GF-D8 (cell line): ENCODE data around the gene BCR.

Source experiments
- DNase-seq: peaks from one replicate; lab custom pipeline; 2025; lab: John Stamatoyannopoulos, UW

Gene BCR

DNA sequence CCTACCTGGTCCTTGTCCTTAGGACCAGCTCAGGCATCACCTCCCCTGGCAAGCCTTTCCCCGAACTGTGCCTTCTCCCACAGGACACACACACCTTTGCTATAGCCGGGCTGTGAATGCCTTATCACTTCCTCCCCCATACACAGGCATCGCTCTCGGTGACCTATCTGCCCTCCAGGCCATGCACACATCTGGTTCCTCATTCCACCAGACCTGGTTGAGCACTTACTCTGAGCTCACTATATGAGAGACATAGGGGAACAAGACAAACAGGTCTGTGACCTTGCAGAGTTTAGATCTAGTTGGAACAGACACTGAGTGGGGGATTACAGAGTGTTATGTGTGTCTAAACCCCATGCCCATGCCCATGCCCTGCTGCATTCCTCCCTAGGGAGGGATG is 3.1 kb upstream of the BCR start:
- peak; percentile 59 for DNase-seq

- DNase-seq, result peak; percentile 12
These were observed 1.6 kb upstream of the BCR start for GRCh38 chr22:23178512-23179254.

DNA sequence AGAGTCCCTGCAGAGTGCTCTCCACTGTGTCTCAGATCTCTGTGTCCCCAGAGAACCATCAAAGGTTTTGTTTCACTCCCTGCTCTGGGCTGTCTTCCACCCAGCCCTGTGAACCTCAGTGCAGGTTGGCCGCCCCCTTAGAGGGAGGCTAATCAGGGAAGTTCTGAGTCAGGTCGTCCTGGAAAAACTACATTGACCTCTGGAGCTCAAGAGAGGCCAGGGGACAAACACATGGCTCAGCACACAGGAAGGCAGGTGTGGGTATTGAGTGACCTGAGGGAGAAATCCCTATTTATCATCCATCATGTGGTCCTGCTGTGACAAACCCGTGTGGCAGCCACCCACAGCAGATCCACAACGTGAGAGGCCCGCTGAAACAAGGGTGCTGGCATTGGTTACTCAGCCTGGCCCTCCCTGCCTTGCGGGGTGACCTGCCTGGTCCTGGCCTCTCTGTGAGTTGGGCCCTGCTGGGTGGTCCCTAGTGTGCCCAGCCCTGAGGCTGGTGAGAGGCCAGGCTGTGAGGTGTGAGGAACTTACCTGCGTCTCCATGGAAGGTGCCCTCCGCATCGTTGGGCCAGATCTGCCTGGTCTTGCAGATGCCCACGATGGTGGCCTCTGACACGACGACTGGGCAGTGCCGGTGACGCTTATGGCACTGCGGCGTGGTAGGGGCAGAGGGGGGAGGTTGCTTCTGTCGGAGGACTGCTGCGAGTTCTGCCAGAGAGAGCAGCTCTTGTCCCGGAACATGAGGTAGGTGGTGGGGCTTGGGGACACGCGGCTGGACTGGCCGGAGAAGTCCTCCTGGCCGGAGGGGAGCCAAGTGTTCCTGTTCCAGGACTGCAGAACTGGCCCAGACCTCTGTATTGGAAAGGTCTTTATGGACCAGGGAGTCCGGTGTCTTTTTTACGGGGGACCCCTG is 669 bp upstream of the BCR start:
- DNase-seq, result no peak

DNA sequence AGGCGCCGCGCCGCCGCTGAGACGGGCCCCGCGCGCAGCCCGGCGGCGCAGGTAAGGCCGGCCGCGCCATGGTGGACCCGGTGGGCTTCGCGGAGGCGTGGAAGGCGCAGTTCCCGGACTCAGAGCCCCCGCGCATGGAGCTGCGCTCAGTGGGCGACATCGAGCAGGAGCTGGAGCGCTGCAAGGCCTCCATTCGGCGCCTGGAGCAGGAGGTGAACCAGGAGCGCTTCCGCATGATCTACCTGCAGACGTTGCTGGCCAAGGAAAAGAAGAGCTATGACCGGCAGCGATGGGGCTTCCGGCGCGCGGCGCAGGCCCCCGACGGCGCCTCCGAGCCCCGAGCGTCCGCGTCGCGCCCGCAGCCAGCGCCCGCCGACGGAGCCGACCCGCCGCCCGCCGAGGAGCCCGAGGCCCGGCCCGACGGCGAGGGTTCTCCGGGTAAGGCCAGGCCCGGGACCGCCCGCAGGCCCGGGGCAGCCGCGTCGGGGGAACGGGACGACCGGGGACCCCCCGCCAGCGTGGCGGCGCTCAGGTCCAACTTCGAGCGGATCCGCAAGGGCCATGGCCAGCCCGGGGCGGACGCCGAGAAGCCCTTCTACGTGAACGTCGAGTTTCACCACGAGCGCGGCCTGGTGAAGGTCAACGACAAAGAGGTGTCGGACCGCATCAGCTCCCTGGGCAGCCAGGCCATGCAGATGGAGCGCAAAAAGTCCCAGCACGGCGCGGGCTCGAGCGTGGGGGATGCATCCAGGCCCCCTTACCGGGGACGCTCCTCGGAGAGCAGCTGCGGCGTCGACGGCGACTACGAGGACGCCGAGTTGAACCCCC is 798 bp downstream of the BCR start:
- no peak for DNase-seq

DNA sequence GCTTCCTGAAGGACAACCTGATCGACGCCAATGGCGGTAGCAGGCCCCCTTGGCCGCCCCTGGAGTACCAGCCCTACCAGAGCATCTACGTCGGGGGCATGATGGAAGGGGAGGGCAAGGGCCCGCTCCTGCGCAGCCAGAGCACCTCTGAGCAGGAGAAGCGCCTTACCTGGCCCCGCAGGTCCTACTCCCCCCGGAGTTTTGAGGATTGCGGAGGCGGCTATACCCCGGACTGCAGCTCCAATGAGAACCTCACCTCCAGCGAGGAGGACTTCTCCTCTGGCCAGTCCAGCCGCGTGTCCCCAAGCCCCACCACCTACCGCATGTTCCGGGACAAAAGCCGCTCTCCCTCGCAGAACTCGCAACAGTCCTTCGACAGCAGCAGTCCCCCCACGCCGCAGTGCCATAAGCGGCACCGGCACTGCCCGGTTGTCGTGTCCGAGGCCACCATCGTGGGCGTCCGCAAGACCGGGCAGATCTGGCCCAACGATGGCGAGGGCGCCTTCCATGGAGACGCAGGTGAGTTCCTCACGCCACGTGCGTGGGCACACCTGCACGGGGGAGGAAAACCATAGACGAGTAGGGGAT is 1.5 kb downstream of the BCR start:
- no peak for DNase-seq

- DNase-seq, result peak; percentile 10
These were observed 2.2 kb downstream of the BCR start for GRCh38 chr22:23182309-23183060.

DNA sequence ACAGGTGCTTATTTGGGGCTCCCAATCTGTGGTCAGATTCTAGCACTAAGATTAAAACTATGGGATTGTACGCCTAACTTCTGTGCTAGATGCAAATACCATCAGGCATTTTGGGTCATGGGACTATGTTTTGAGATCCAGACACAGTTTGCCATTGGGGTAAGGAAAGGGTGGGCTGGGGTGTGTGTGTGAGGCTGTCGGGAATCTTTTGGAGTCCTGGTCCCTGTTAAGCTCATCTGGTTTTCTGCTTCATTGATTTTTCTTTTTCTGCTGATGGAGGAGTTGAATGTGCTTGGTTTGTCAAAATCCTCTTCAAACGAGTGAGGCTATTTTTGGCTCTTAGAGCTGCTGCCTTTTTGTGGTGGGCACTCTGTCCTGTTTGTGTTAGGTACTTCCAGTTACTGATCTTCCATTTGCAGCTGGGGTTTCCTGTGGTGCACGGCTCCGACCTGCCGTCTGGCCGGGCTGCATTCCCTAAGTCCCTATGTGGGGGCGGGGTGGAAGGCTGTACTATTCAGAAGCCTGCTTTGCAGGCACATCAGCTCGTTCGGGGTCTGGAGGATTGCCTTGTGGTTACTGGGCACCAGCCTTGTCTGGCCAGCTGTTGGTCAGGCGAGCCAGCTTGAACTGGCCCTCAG is 2.9 kb downstream of the BCR start:
- peak; percentile 64 for DNase-seq

- DNase-seq, result no peak
These were observed 3.9 kb downstream of the BCR start for GRCh38 chr22:23184100-23184763.

GRCh38 chr22:23184764-23185113 is 4.4 kb downstream of the BCR start:
- DNase-seq, result no peak

GRCh38 chr22:23187211-23187610 is 6.9 kb downstream of the BCR start:
- no peak for DNase-seq

DNA sequence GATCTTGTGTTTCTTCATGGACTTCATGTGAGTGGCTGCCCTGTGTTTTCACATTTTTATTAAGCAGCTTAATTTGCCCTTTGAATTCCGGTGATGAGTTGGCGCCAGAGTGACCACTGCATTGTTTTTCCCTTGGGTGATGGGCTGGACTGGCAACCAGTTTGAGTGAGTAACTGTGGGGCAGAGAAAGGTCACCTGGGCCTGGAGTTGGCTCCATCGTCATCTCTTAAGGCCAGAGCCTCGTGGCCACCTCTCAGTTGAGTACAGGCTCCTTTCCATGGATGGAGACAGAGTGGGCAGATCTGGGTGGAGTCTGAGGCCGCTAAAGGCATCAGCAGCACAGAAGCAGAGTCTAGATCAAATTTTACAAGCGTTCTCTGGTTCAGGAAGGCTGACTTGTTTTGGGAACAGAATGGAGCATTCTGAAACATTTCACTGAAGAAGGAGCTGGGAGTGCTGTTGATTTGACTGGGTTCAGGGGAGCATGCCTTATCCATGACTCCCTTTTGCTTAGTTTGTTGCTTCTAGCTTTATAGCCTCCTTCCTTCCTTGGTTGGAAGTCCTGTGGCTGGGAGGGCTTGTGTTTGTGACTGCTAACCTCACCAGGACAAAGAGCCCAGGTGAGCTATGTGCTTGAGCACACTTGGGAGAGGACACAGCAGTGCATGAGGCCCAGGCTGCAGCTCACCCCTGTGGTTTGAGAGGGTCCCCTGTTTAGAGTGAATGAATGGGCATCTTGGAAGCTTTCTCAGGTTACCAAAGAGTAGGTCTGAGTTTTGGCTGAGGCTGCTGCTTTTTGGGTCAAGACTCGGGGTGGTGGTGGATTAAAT is 7.8 kb downstream of the BCR start:
- no peak for DNase-seq

GRCh38 chr22:23190526-23190925 is 10.2 kb downstream of the BCR start:
- DNase-seq, result no peak

DNA sequence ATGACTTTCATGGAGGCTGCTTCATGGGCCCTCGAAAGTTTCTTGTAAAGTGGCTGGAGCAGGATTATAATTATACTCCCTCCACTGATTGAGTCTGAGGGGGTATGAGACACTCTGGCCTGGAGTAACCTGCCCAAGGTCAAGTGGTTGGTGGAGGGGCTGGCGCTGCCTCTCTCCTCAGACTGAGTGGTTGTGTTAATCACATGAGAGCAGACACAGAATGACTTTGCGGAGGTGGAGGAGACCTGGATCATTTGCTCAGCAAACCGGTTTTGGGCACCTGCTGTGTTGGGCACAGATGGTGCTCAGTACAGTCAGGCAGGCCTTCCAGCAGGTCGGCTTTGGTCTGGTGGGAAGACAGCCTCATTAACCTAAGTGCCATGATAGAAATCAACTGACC is 11.8 kb downstream of the BCR start:
- DNase-seq, result no peak

GRCh38 chr22:23192558-23192957 is 12.2 kb downstream of the BCR start:
- no peak for DNase-seq

DNA sequence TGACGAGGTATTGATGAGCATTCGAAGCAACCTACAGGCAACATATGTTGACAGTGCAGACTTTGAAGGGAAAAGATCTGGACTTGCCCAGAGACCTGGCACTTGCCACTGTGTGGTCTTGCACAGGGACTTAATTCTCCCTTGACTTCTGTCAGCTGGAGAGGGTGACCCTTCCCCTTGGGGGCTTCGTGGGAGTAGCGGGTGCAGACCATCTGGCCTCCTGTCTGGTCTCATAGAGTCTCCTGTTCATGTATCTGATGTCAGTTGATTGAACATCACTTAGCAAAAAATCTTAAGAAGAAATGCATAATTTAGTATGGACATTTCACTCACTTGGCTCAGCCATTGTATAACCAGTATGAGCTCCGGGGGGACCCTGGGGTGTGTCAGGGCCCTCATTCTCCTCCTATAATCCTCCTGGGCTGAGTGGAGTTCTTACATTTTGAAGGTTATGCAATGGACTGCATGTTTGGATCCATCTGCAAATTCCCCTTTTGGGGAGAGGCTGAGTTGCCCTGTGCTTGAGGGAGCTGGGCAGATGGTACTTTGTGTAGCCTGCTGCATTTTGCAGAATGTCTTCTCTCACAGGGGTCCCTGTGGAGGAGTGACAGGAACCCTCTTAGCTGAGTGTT is 13.0 kb downstream of the BCR start:
- DNase-seq, result no peak

GRCh38 chr22:23193882-23194281 is 13.6 kb downstream of the BCR start:
- no peak for DNase-seq

- no peak for DNase-seq
These were observed 15.9 kb downstream of the BCR start for GRCh38 chr22:23196165-23196564.

GRCh38 chr22:23197836-23198235 is 17.5 kb downstream of the BCR start:
- DNase-seq, result no peak

DNA sequence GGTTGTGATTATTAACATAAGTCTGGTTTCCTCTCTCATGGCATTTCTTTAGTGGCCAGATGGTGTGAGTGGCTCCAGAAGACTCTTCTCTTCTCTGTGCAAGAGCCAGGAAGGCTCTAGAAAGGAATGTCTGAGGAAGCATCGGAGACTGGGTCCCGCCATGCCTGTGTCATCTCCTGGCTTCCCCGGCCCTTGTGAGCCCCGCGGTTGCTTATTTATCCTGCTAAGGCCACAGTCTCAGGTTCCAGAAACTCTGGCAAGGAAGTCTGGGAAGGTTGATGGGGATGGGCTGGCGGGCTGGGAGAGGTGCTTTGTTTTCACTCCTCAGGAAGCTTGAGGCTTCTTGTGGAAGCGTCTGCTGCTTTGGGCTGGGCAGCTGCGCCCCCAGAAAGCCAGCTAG is 18.9 kb downstream of the BCR start:
- no peak for DNase-seq
